Neural progenitor cell (in vitro differentiated cells): ENCODE data around the gene NRROS.

Experiments
- EZH2 ChIP-seq: fragments of 200-600 bp; sonication (generic); IDR thresholded peaks from 2 replicates; pipeline ENCODE4 v1.6.1; 2017; ENCODE audit warnings: antibody characterized with exemption, mild to moderate bottlenecking, moderate library complexity
- TF ChIP-seq, protein P1 (sequence below): fragments of 200-600 bp; sonication (generic); IDR thresholded peaks from 2 replicates; pipeline ENCODE4 v1.5.1; 2017; ENCODE audit warnings: antibody characterized with exemption, mild to moderate bottlenecking

DNA sequence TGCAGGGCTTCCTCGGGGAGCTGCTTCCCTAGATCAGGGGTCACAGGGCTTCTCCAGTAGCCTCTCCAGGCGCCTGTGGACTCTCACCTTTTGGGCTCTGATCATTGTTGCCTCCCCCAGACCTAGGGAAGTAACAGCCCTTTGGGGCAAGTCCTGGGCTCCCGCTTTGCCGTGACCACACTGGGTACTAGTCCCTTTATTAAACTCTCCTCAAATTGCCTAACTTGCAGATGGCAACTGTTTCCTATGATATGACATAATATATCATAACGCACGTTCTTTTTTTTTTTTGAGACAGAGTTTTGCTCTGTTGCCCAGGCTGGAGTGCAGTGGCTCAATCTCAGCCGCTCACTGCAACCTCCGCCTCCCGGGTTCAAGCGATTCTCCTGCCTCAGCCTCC, 17.9 kb upstream of the NRROS start:
- TF ChIP-seq, protein P1, sequence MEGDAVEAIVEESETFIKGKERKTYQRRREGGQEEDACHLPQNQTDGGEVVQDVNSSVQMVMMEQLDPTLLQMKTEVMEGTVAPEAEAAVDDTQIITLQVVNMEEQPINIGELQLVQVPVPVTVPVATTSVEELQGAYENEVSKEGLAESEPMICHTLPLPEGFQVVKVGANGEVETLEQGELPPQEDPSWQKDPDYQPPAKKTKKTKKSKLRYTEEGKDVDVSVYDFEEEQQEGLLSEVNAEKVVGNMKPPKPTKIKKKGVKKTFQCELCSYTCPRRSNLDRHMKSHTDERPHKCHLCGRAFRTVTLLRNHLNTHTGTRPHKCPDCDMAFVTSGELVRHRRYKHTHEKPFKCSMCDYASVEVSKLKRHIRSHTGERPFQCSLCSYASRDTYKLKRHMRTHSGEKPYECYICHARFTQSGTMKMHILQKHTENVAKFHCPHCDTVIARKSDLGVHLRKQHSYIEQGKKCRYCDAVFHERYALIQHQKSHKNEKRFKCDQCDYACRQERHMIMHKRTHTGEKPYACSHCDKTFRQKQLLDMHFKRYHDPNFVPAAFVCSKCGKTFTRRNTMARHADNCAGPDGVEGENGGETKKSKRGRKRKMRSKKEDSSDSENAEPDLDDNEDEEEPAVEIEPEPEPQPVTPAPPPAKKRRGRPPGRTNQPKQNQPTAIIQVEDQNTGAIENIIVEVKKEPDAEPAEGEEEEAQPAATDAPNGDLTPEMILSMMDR = no peak
- TF ChIP-seq EZH2 = no peak
